ENCODE measurements around the gene SHROOM3.

SHROOM3 gene

GRCh38 chr4:76615999-76616398, 181.0 kb downstream of the SHROOM3 start:
- Mint-ChIP-seq H3K36me3 (no peaks in the 10 kb centered on the region), H3K27ac (no peak overlapping the region), H3K4me3 (no peak overlapping the region), H3K4me1 (no peaks in the 10 kb centered on the region), H3K9me3 (no peaks in the 10 kb centered on the region), H3K27me3 (peaks cover 44% of the 10 kb centered on the region)
- no peak for ATAC-seq

- H3K27me3 Mint-ChIP-seq: peaks cover 44% of the 10 kb centered on the region
- ATAC-seq: no peak
- H3K36me3 Mint-ChIP-seq: no peaks in the 10 kb centered on the region
- H3K4me3 Mint-ChIP-seq: no peak overlapping the region
- H3K27ac Mint-ChIP-seq: no peak overlapping the region
- no peaks in the 10 kb centered on the region for H3K4me1 Mint-ChIP-seq
- no peaks in the 10 kb centered on the region for H3K9me3 Mint-ChIP-seq
These were observed 181.5 kb downstream of the SHROOM3 start for GRCh38 chr4:76616526-76616925.

- no peak overlapping the region for H3K4me3 Mint-ChIP-seq
- no peaks in the 10 kb centered on the region for H3K4me1 Mint-ChIP-seq
- no peak for ATAC-seq
- H3K27me3 Mint-ChIP-seq: peaks cover 28% of the 10 kb centered on the region
- H3K9me3 Mint-ChIP-seq: peaks cover 3% of the 10 kb centered on the region
- no peaks in the 10 kb centered on the region for H3K36me3 Mint-ChIP-seq
- no peak overlapping the region for H3K27ac Mint-ChIP-seq
These were observed 185.9 kb downstream of the SHROOM3 start for GRCh38 chr4:76620723-76621468.

GRCh38 chr4:76622126-76622525, 187.1 kb downstream of the SHROOM3 start:
- Mint-ChIP-seq H3K27me3 (peaks cover 20% of the 10 kb centered on the region), H3K4me1 (no peaks in the 10 kb centered on the region), H3K36me3 (no peaks in the 10 kb centered on the region), H3K27ac (no peak overlapping the region), H3K9me3 (peaks cover 3% of the 10 kb centered on the region), H3K4me3 (no peak overlapping the region)
- ATAC-seq: no peak

GRCh38 chr4:76622717-76623116, 187.7 kb downstream of the SHROOM3 start:
- Mint-ChIP-seq H3K4me3 (no peak overlapping the region), H3K9me3 (peaks cover 3% of the 10 kb centered on the region), H3K27ac (no peak overlapping the region), H3K27me3 (peaks cover 20% of the 10 kb centered on the region), H3K4me1 (no peaks in the 10 kb centered on the region), H3K36me3 (no peaks in the 10 kb centered on the region)
- no peak for ATAC-seq

- no peaks in the 10 kb centered on the region for H3K4me1 Mint-ChIP-seq
- no peak for ATAC-seq
- no peak overlapping the region for H3K27ac Mint-ChIP-seq
- no peaks in the 10 kb centered on the region for H3K36me3 Mint-ChIP-seq
- H3K9me3 Mint-ChIP-seq: peaks cover 3% of the 10 kb centered on the region
- H3K4me3 Mint-ChIP-seq: no peak overlapping the region
- H3K27me3 Mint-ChIP-seq: peaks cover 20% of the 10 kb centered on the region
These were observed 188.4 kb downstream of the SHROOM3 start for GRCh38 chr4:76623217-76624045.

GRCh38 chr4:76624241-76624681, 189.2 kb downstream of the SHROOM3 start:
- Mint-ChIP-seq H3K27ac (no peak overlapping the region), H3K4me3 (no peak overlapping the region), H3K27me3 (peaks cover 20% of the 10 kb centered on the region), H3K9me3 (peaks cover 3% of the 10 kb centered on the region), H3K4me1 (no peaks in the 10 kb centered on the region), H3K36me3 (no peaks in the 10 kb centered on the region)
- ATAC-seq: no peak

GRCh38 chr4:76624931-76625715, 190.1 kb downstream of the SHROOM3 start:
- Mint-ChIP-seq H3K27me3 (peaks cover 14% of the 10 kb centered on the region), H3K4me3 (no peak overlapping the region), H3K27ac (no peak overlapping the region), H3K9me3 (peaks cover 3% of the 10 kb centered on the region), H3K4me1 (no peaks in the 10 kb centered on the region), H3K36me3 (no peaks in the 10 kb centered on the region)
- ATAC-seq: no peak

GRCh38 chr4:76626686-76627465, 191.8 kb downstream of the SHROOM3 start:
- no peak for ATAC-seq
- Mint-ChIP-seq H3K9me3 (peaks cover 3% of the 10 kb centered on the region), H3K4me1 (no peaks in the 10 kb centered on the region), H3K27ac (no peak overlapping the region), H3K27me3 (peaks cover 24% of the 10 kb centered on the region), H3K36me3 (no peaks in the 10 kb centered on the region), H3K4me3 (no peak overlapping the region)

GRCh38 chr4:76628251-76628650, 193.2 kb downstream of the SHROOM3 start:
- H3K27me3 Mint-ChIP-seq: peaks cover 36% of the 10 kb centered on the region
- H3K4me3 Mint-ChIP-seq: no peak overlapping the region
- no peaks in the 10 kb centered on the region for H3K36me3 Mint-ChIP-seq
- peaks cover 3% of the 10 kb centered on the region for H3K9me3 Mint-ChIP-seq
- H3K4me1 Mint-ChIP-seq: no peaks in the 10 kb centered on the region
- no peak overlapping the region for H3K27ac Mint-ChIP-seq
- ATAC-seq: no peak

GRCh38 chr4:76630741-76631140, 195.7 kb downstream of the SHROOM3 start:
- no peaks in the 10 kb centered on the region for H3K4me1 Mint-ChIP-seq
- no peak overlapping the region for H3K4me3 Mint-ChIP-seq
- H3K27me3 Mint-ChIP-seq: peaks cover 30% of the 10 kb centered on the region
- H3K36me3 Mint-ChIP-seq: no peaks in the 10 kb centered on the region
- H3K27ac Mint-ChIP-seq: no peak overlapping the region
- no peaks in the 10 kb centered on the region for H3K9me3 Mint-ChIP-seq
- no peak for ATAC-seq

- H3K9me3 Mint-ChIP-seq: no peaks in the 10 kb centered on the region
- ATAC-seq: no peak
- no peaks in the 10 kb centered on the region for H3K4me1 Mint-ChIP-seq
- H3K36me3 Mint-ChIP-seq: no peaks in the 10 kb centered on the region
- H3K27me3 Mint-ChIP-seq: peaks cover 28% of the 10 kb centered on the region
- no peak overlapping the region for H3K27ac Mint-ChIP-seq
- no peak overlapping the region for H3K4me3 Mint-ChIP-seq
These were observed 199.2 kb downstream of the SHROOM3 start for GRCh38 chr4:76634220-76634619.

GRCh38 chr4:76637712-76638361, 202.8 kb downstream of the SHROOM3 start:
- Mint-ChIP-seq H3K9me3 (no peaks in the 10 kb centered on the region), H3K27ac (no peak overlapping the region), H3K4me3 (no peak overlapping the region), H3K4me1 (no peaks in the 10 kb centered on the region), H3K36me3 (no peaks in the 10 kb centered on the region), H3K27me3 (peaks cover 27% of the 10 kb centered on the region)
- ATAC-seq: no peak

GRCh38 chr4:76639288-76639687, 204.3 kb downstream of the SHROOM3 start:
- peaks cover 29% of the 10 kb centered on the region for H3K27me3 Mint-ChIP-seq
- H3K9me3 Mint-ChIP-seq: no peaks in the 10 kb centered on the region
- H3K36me3 Mint-ChIP-seq: no peaks in the 10 kb centered on the region
- no peak overlapping the region for H3K4me3 Mint-ChIP-seq
- no peaks in the 10 kb centered on the region for H3K4me1 Mint-ChIP-seq
- peak; percentile 28 for ATAC-seq
- H3K27ac Mint-ChIP-seq: no peak overlapping the region

Data from stimulated activated memory B cell treated with anti-CD40 and anti-IgM and Interleukin-4, amounts not matched to agents 10 μg/mL and 1 μg/mL and 100 μg/mL, for 72 hours (primary cell).